K562 (cell line): ENCODE data around the gene ALDH3A2. TPM values are rescaled to one million over a fixed set of nuclear protein-coding genes. Genes with fewer than 3 reads are reported as not detected.
A peak's percentile ranks its signal among the peaks of the same experiment; 100 is the strongest.

Experiments
- ATAC-seq: fragments of 200-7000 bp; cut with Tn5 transposase; 3 replicates; pipeline ENCODE4 v1.9.1; 2020; ENCODE audit warnings: moderate library complexity
- BruUV-seq: library from RNA; stranded (reverse); fragments of 400-500 nt; replicated peaks from 2 replicates; lab custom pipeline; 2021; lab: Mats Ljungman, UMichigan
- CTCF ChIA-PET: fragments of 300-600 bp; formaldehyde crosslinking; extraction: SDS; loops from one replicate; lab custom pipeline; 2021; ENCODE audit warnings: low intra/inter-chr PET ratio; lab: Yijun Ruan, JAX
- POLR2A ChIA-PET: fragments of 300-600, 350-650 bp; sonication (Branson Sonifier 250); formaldehyde crosslinking; extraction: SDS; loops from one replicate; lab custom pipeline; 2021; ENCODE audit warnings: antibody characterized with exemption, inconsistent platforms; lab: Yijun Ruan, JAX
- DNase-seq, 4 experiments: peaks; one replicate each; pipeline versions ENCODE4 v3.0.0 to v3.0.0-alpha.2; 2011 to 2018; ENCODE audit warnings: low spot score in 3 of 4, mixed read lengths in 3 of 4; ENCODE audit errors: extremely low read depth in 1 of 4
- FAIRE-seq: peaks from 2 replicates; lab custom pipeline; 2011; peaks lifted over from hg19 to GRCh38; lab: Jason Lieb, UNC
- H2AFZ ChIP-seq: 2 replicates; pipeline ENCODE4 v1.6.0; 2011; ENCODE audit warnings: low read depth, low read length, control low read depth, inconsistent platforms
- H3K27ac ChIP-seq: fragments of 200-600 bp; 3 replicates; pipeline ENCODE4 v1.8.0; 2011; ENCODE audit warnings: low read depth, mild to moderate bottlenecking, control low read depth, inconsistent platforms, low read length, moderate library complexity, mixed read lengths; ENCODE audit errors: extremely low read depth
- H3K27me3 ChIP-seq, 2 experiments: fragments of 300-600 bp in 1 of 2; 2 replicates in 1 of 2; 3 replicates in 1 of 2; pipeline versions ENCODE4 v1.6.0 to v1.8.0; 2011; ENCODE audit warnings: inconsistent platforms in 2 of 2, low read length in 2 of 2, mild to moderate bottlenecking in 1 of 2, mixed read lengths in 1 of 2, moderate library complexity in 1 of 2; ENCODE audit not compliant: control insufficient read depth in 2 of 2, insufficient read depth in 2 of 2
- H3K36me3 ChIP-seq: fragments of 300-600 bp; 3 replicates; pipeline ENCODE4 v1.8.0; 2011; ENCODE audit warnings: mild to moderate bottlenecking, low read length, inconsistent platforms; ENCODE audit not compliant: control insufficient read depth, insufficient read depth
- H3K4me1 ChIP-seq, 2 experiments: fragments of 200-600 bp in 1 of 2; replicated peaks in 1 of 2; 2 replicates in 1 of 2; 3 replicates in 1 of 2; pipeline versions ENCODE4 v1.5.1 to v1.8.0; 2011; ENCODE audit warnings: inconsistent platforms in 2 of 2, low read length in 2 of 2, mild to moderate bottlenecking in 1 of 2, mixed read lengths in 1 of 2, moderate library complexity in 1 of 2; ENCODE audit not compliant: control insufficient read depth in 2 of 2, insufficient read depth in 2 of 2
- H3K4me2 ChIP-seq: 2 replicates; pipeline ENCODE4 v1.6.1; 2011; ENCODE audit warnings: low read length, control low read depth, inconsistent platforms, mixed read lengths; ENCODE audit not compliant: insufficient read depth
- H3K4me3 ChIP-seq: fragments of 200-600 bp; sonication (generic), shearing (Covaris generic); 2 replicates; pipeline ENCODE4 v1.5.1; 2016; ENCODE audit warnings: control low read depth, inconsistent platforms
- H3K79me2 ChIP-seq: fragments of 200-600 bp; 3 replicates; pipeline ENCODE4 v1.8.0; 2011; ENCODE audit warnings: low read length, inconsistent platforms; ENCODE audit not compliant: control insufficient read depth, insufficient read depth
- H3K9ac ChIP-seq, 2 experiments: 2 replicates each; pipeline versions ENCODE4 v1.6.0 to v1.6.1; 2011; ENCODE audit warnings: low read depth in 2 of 2, low read length in 2 of 2, control low read depth in 1 of 2, inconsistent platforms in 1 of 2, mild to moderate bottlenecking in 1 of 2, mixed read lengths in 1 of 2; ENCODE audit not compliant: insufficient read depth in 1 of 2
- H3K9me1 ChIP-seq: one replicate; pipeline ENCODE4 v1.6.0; 2011; ENCODE audit warnings: inconsistent platforms, mild to moderate bottlenecking, low read length, moderate library complexity; ENCODE audit not compliant: control insufficient read depth, insufficient read depth
- H3K9me3 ChIP-seq: replicated peaks from 2 replicates; pipeline ENCODE4 v1.5.1; 2011; ENCODE audit warnings: low read depth, low read length, inconsistent platforms; ENCODE audit not compliant: control insufficient read depth, insufficient read depth
- H4K20me1 ChIP-seq: replicated peaks from 2 replicates; pipeline ENCODE4 v1.6.1; 2011; ENCODE audit warnings: low read length, inconsistent platforms, mixed read lengths; ENCODE audit not compliant: control insufficient read depth, insufficient read depth
- CBFA2T2 ChIP-seq: fragments of 450-650 bp; conservative IDR thresholded peaks from 2 replicates; pipeline ENCODE4 v1.6.1; 2017; ENCODE audit warnings: mild to moderate bottlenecking
- CHCHD3 ChIP-seq: fragments of 250-450 bp; sonication (Bioruptor Pico); IDR thresholded peaks from 2 replicates; pipeline ENCODE4 v2.1.2; 2022; ENCODE audit warnings: mild to moderate bottlenecking
- EP400 ChIP-seq: fragments of 450-650 bp; IDR thresholded peaks from 2 replicates; pipeline ENCODE4 v1.6.1; 2017; ENCODE audit warnings: antibody characterized with exemption, mild to moderate bottlenecking, moderate library complexity
- ETS2 ChIP-seq: IDR thresholded peaks from 2 replicates; pipeline ENCODE4 v1.6.1; 2016; ENCODE audit warnings: borderline replicate concordance, missing genetic modification characterization, mild to moderate bottlenecking, moderate library complexity, missing compliant biosample characterization; ENCODE audit not compliant: poor library complexity, severe bottlenecking
- GTF2E2 ChIP-seq: fragments of 200-800 bp; sonication (Bioruptor generic); IDR thresholded peaks from 2 replicates; pipeline ENCODE4 v1.6.1; 2016; ENCODE audit warnings: missing genetic modification characterization, missing compliant biosample characterization
- JUNB ChIP-seq: fragments of 450-650 bp; formaldehyde crosslinking; conservative IDR thresholded peaks from 2 replicates; pipeline ENCODE4 v1.4.0; 2020; ENCODE audit warnings: mild to moderate bottlenecking
- NELFE ChIP-seq: IDR thresholded peaks from 2 replicates; pipeline ENCODE4 v1.6.1; 2011; ENCODE audit warnings: mild to moderate bottlenecking; ENCODE audit not compliant: insufficient read depth, insufficient read length
- NFE2 ChIP-seq: IDR thresholded peaks from 2 replicates; pipeline ENCODE4 v1.6.1; 2014; ENCODE audit warnings: antibody characterized with exemption, low read depth
- NR3C1 ChIP-seq: sonication (generic); formaldehyde crosslinking; IDR thresholded peaks from 2 replicates; pipeline ENCODE4 v1.8.1; 2022; ENCODE audit warnings: missing genetic modification reagents
- RBM39 ChIP-seq: fragments of 200-400 bp; formaldehyde crosslinking; optimal IDR thresholded peaks from 2 replicates; pipeline ENCODE3; 2018; ENCODE audit warnings: low read depth, low read length
- SMARCB1 ChIP-seq: IDR thresholded peaks from 2 replicates; pipeline ENCODE4 v1.6.1; 2011; ENCODE audit warnings: improper control_type of control experiment, low read depth; ENCODE audit not compliant: insufficient read length
- TAF15 ChIP-seq: fragments of 200-400 bp; formaldehyde crosslinking; IDR thresholded peaks from 2 replicates; pipeline ENCODE4 v1.6.1; 2017; ENCODE audit warnings: mild to moderate bottlenecking, low read depth, low read length, moderate library complexity
- TFE3 ChIP-seq: fragments of 450-650 bp; formaldehyde crosslinking; IDR thresholded peaks from 2 replicates; pipeline ENCODE4 v1.4.0; 2020; ENCODE audit warnings: mild to moderate bottlenecking, mixed read lengths
- THRAP3 ChIP-seq: fragments of 450-650 bp; IDR thresholded peaks from 2 replicates; pipeline ENCODE4 v1.6.1; 2016; ENCODE audit warnings: mild to moderate bottlenecking, inconsistent platforms, borderline replicate concordance
- WGBS: fragments of 100-300 bp; shearing (Covaris generic); methylation state at CpG from one replicate; pipeline ENCODE4 v1.1.6; 2016; ENCODE audit warnings: low coverage, mixed read lengths; ENCODE audit not compliant: insufficient coverage; ENCODE audit errors: missing lambda C conversion rate; 5-methylcytosine and 5-hydroxymethylcytosine counted together
- in situ Hi-C: fragments of 300-500 bp; cut with MboI; formaldehyde crosslinking; loops from 4 replicates; pipeline ENCODE4 v1.15.0; 2018; ENCODE audit warnings: inconsistent platforms, mixed read lengths
- intact Hi-C: fragments of 100-400 bp; cut with micrococcal nuclease; formaldehyde crosslinking; loops from 2 replicates; pipeline ENCODE4 v1.14.2; 2022
- polyA plus RNA-seq, 8 experiments: library from polyadenylated mRNA; depleted of rRNA in 4 of 8; stranded (reverse) in 5 of 8; unstranded in 3 of 8; fragments of >200 nt; fragmentation: Nextera tagmentation in 2 of 8; fragmentation: Illumina TruSeq in 1 of 8; extraction: Ambion mirVana in 2 of 8; extraction: Trizol in 1 of 8; gene quantifications; 2 replicates each; pipeline versions ENCODE4 v1.2.1 to v1.2.3, GENCODE V29; 2011 to 2014; ENCODE audit warnings: inconsistent platforms in 1 of 8, missing spikeins in 1 of 8
- total RNA-seq, 7 experiments: library from RNA; depleted of rRNA in 6 of 7; stranded (reverse); fragments of >200 nt in 6 of 7; fragmentation: Illumina TruSeq in 2 of 7; extraction: Trizol in 2 of 7; gene quantifications; 2 replicates each; pipeline versions ENCODE4 v1.2.1 to v1.2.3, GENCODE V29; 2011 to 2021; ENCODE audit warnings: low replicate concordance in 1 of 7

Gene ALDH3A2
- total and polyA plus RNA-seq, 9 of the 15 experiments (the other 6 are each of a cell fraction or from before 2014, with no cell fraction given) = 0.01 to 0.78 (median 0.12) TPM; not detected in 5

GRCh38 chr17:19707728-19708221 is 59.2 kb downstream of the ALDH3A2 start:
- no peak overlapping the region for H3K4me2 ChIP-seq
- intact Hi-C loops = no loop called here
- peak in 1 of 4 experiments; percentile 1 for DNase-seq
- FAIRE-seq = no peak
- no peak overlapping the region for H3K9ac ChIP-seq
- 0 out of 5 replicates have a peak, but pooled peaks cover 0 to 3% of the 10 kb centered on the region in 2 experiments for H3K4me1 ChIP-seq
- no peaks in the 10 kb centered on the region; the same call in 1 of the 2 replicates for H4K20me1 ChIP-seq
- CTCF ChIA-PET = no interaction called here
- POLR2A ChIA-PET = no interaction called here
- H3K9me1 ChIP-seq = no peaks in the 10 kb centered on the region
- BruUV-seq = no TSS peak
- 1% methylated on average over 9 of the region's 11 CpGs for WGBS
- no peak overlapping the region for H2AFZ ChIP-seq
- H3K4me3 ChIP-seq = no peak overlapping the region
- no peaks in the 10 kb centered on the region for H3K79me2 ChIP-seq
- ATAC-seq = no peak
- H3K9me3 ChIP-seq = no peaks in the 10 kb centered on the region
- peaks cover 0 to 17% of the 10 kb centered on the region in 2 experiments; a peak in 1 of 5 replicates for H3K27me3 ChIP-seq
- no peak overlapping the region for H3K27ac ChIP-seq
- in situ Hi-C loops = no loop called here
- H3K36me3 ChIP-seq = no peaks in the 10 kb centered on the region
- TF ChIP-seq THRAP3 (no peak), NR3C1 (no peak), JUNB (CRISPR knock-in tag) (no peak)
- TF ChIP-seq, all 486 proteins: peak for 0

DNA sequence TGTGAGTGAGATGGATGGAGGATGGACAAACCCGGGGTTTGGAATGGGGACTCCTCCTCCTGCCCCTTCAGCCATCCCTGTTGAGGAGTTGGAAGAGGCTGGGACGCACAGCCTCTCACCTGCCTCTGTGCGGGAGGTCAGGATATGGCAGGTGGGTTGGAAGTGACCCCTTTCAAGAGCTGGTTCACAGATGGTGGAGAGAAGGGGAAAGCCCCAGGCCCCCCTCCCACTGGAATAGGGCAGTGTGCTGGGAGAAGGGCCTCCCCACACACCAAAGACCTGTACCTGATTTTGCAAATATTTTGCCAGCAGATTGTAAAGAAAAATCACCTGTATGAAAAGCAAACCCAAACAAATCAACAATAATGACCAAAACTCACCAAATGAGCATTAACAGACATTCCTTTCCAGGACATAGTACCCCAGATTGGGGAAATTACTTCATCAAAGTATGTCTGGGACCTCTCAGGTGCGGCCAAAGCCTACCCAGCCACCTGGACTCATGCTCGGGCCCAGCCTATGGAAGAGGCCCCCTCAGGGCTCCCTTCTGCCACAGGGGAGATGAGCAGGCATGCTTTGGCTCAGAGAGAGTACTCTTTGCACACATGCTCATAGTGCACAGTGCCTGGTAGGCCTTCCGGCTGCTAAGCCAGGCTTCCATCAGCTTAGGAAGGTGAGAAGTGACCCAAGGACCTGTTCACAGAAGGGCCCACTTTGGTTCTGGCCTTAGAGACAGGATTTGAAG is 60.1 kb downstream of the ALDH3A2 start:
- Histone ChIP-seq H3K79me2 (no peaks in the 10 kb centered on the region), H3K4me2 (no peak overlapping the region), H2AFZ (no peak overlapping the region), H3K9me1 (no peaks in the 10 kb centered on the region), H3K9me3 (no peaks in the 10 kb centered on the region), H3K27ac (no peak overlapping the region), H3K4me3 (no peak overlapping the region), H3K9ac (no peak overlapping the region), H3K4me1 (peaks cover 0 to 5% of the 10 kb centered on the region in 2 experiments; a peak in 1 of 5 replicates), H3K36me3 (no peaks in the 10 kb centered on the region), H3K27me3 (peaks cover 0 to 16% of the 10 kb centered on the region in 2 experiments; a peak in 2 of 5 replicates), H4K20me1 (no peaks in the 10 kb centered on the region; the same call in 1 of the 2 replicates)
- DNase-seq (peak in 1 of 4 experiments; percentile 2), FAIRE-seq (no peak), ATAC-seq (no peak)
- ChIA-PET POLR2A (no interaction called here), CTCF (no interaction called here)
- intact Hi-C loops (no loop called here), in situ Hi-C loops (no loop called here)
- 0% methylated on average over 3 of the region's 6 CpGs for WGBS
- BruUV-seq = no TSS peak
- TF ChIP-seq RBM39 (no peak), NELFE (no peak), SMARCB1 (no peak), NFE2 (no peak), CBFA2T2 (no peak), TFE3 (no peak), ETS2 (no peak), EP400 (no peak), TAF15 (no peak), GTF2E2 (tag) (no peak), CHCHD3 (CRISPR knock-in tag) (no peak)
